GM23338 (cell line): Measurements from ENCODE around the gene CNTRL.

Experiments used
- CREB1 ChIP-seq: fragments of 250-450 bp; sonication (Bioruptor Pico); IDR thresholded peaks from 2 replicates; pipeline ENCODE4 v1.5.0; 2020; ENCODE audit warnings: low read depth, mild to moderate bottlenecking, moderate library complexity
- CTCF ChIP-seq, 2 experiments: fragments of 200-600 bp in 1 of 2; sonication (generic) in 1 of 2; conservative IDR thresholded peaks; 2 replicates each; pipeline versions ENCODE4 v1.5.1 to v1.6.1; 2016 to 2017; ENCODE audit warnings: antibody characterized with exemption in 2 of 2, low read depth in 2 of 2, mild to moderate bottlenecking in 2 of 2, moderate library complexity in 1 of 2
- ETS1 ChIP-seq: IDR thresholded peaks from 2 replicates; pipeline ENCODE4 v1.6.1; 2016; ENCODE audit warnings: antibody characterized with exemption
- EZH2 ChIP-seq: fragments of 200-600 bp; sonication (generic); IDR thresholded peaks from one replicate; pipeline ENCODE4 v1.8.0; 2017; ENCODE audit warnings: antibody characterized with exemption, mild to moderate bottlenecking, low read depth; ENCODE audit not compliant: unreplicated experiment
- EZH2phosphoT487 ChIP-seq: fragments of 200-600 bp; sonication (generic); IDR thresholded peaks from one replicate; pipeline ENCODE4 v1.8.1; 2018; ENCODE audit warnings: antibody characterized with exemption; ENCODE audit not compliant: unreplicated experiment
- JUNB ChIP-seq: IDR thresholded peaks from one replicate; pipeline ENCODE4 v1.6.1; 2016; ENCODE audit warnings: antibody characterized with exemption; ENCODE audit not compliant: unreplicated experiment
- NANOG ChIP-seq: IDR thresholded peaks from 2 replicates; pipeline ENCODE4 v1.6.1; 2016; ENCODE audit warnings: antibody characterized with exemption, borderline replicate concordance
- POLR2AphosphoS5 ChIP-seq: IDR thresholded peaks from 2 replicates; pipeline ENCODE4 v1.6.1; 2016; ENCODE audit warnings: antibody characterized with exemption, low read depth
- REST ChIP-seq: IDR thresholded peaks from one replicate; pipeline ENCODE4 v1.6.1; 2018; ENCODE audit warnings: antibody characterized with exemption; ENCODE audit not compliant: unreplicated experiment
- STAT1 ChIP-seq: IDR thresholded peaks from one replicate; pipeline ENCODE4 v1.6.1; 2016; ENCODE audit warnings: antibody characterized with exemption; ENCODE audit not compliant: unreplicated experiment
- ZNF331 ChIP-seq: fragments of 250-450 bp; sonication (Bioruptor Pico); IDR thresholded peaks from 2 replicates; pipeline ENCODE4 v1.5.0; 2020; ENCODE audit warnings: low read depth, mild to moderate bottlenecking, moderate library complexity

GRCh38 chr9:121217609-121218292 is 143.0 kb downstream of the CNTRL start:
- TF ChIP-seq CTCF (conservative IDR thresholded peaks at IDR 0.05; ENCODE audit: low read depth in 2 of 2) (no peak), JUNB (no peak), REST (no peak), EZH2 (no peak), CREB1 (CRISPR knock-in tag) (no peak), POLR2AphosphoS5 (no peak), EZH2phosphoT487 (no peak), STAT1 (no peak), NANOG (no peak), ZNF331 (CRISPR knock-in tag) (no peak), ETS1 (no peak)
